TTC549 (cell line): ENCODE data around the gene ENTREP1.
"Not testable (repeated sequence)": the region's sequence is repeated elsewhere in the genome, so short reads cannot be mapped to it uniquely, and the experiment has no call there.

ENCODE experiments used
- FAIRE-seq: peaks from 2 replicates; lab custom pipeline; 2012; peaks lifted over from hg19 to GRCh38; lab: Jason Lieb, UNC

The ENTREP1 gene

GRCh38 chr9:69371001-69371400 lies 46.0 kb downstream of the ENTREP1 start:
- FAIRE-seq: no peak

DNA sequence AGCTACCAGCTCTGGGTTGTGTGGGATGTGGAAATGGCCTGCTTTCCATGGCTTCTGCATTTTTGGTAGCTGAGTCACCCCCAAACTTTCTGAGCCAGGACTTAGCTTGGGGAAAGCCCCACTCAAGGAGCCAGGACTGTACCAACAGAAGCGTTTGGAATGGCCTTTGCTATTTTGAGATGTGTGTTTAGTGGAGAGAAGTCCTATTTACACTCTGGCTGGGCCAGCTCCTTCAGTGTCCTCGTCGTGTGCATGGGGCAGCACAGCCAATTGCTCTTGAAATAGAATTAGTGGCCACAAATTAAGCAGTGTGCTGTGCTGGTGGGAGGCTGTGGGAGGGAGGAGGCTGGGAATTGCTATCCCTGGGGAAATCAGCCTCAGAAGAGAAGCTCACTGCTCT lies 51.6 kb downstream of the ENTREP1 start:
- FAIRE-seq: no peak

DNA sequence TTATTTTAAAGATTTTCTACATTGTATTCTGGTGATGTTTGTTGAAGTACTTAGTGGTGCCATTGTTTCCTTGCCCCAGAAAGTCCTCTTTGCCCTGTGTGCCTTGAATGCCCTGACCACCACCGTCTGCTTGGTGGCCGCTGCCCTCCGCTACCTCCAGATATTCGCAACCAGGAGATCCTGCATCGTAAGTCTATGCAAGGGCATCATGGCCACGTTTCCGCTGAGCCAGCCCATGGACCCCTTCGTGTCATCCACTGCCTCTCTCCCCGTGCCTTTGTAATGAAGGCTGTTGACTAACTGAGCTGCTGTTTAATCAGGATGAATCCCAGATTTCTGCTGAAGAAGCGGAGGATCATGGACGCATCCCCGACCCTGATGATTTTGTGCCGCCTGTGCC lies 52.3 kb downstream of the ENTREP1 start:
- FAIRE-seq: no peak

GRCh38 chr9:69377981-69378380 lies 53.0 kb downstream of the ENTREP1 start:
- FAIRE-seq: no peak

- no peak for FAIRE-seq
These were observed 54.4 kb downstream of the ENTREP1 start for GRCh38 chr9:69379270-69379982.

GRCh38 chr9:69380301-69380700 lies 55.3 kb downstream of the ENTREP1 start:
- no peak for FAIRE-seq

GRCh38 chr9:69380811-69381210 lies 55.8 kb downstream of the ENTREP1 start:
- no peak for FAIRE-seq

GRCh38 chr9:69382135-69382534 lies 57.1 kb downstream of the ENTREP1 start:
- FAIRE-seq: no peak

- FAIRE-seq: no peak
These were observed 60.6 kb downstream of the ENTREP1 start for GRCh38 chr9:69385581-69386033.

GRCh38 chr9:69386651-69387050 lies 61.6 kb downstream of the ENTREP1 start:
- FAIRE-seq: no peak

GRCh38 chr9:69388596-69388995 lies 63.6 kb downstream of the ENTREP1 start:
- FAIRE-seq: no peak

DNA sequence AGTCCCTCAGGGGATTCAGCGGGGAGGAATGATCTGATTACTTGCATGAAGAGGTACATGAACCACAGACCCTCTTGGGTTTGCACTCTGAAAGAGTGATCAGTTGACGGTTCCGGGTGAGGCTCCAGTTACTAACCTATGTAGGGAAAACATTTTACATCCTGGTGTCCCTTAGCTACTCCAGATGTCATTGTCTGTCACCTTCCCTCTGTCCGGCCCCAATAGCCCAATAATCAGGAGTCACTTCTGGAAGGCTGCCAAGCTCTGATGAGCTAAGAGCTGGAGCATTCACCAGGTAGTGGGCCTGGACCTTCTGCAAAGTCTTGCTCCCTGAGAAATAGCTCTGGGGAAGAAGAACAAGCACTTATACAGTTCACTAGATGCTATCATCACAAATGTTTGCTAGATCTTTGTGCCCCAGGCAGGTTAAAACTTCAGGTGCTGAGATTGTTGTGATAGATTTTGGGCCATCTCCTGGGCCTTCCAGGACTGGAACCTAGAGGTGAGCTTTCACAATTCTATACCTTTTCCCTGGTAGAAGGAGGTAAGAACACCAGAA lies 64.5 kb downstream of the ENTREP1 start:
- FAIRE-seq: no peak

DNA sequence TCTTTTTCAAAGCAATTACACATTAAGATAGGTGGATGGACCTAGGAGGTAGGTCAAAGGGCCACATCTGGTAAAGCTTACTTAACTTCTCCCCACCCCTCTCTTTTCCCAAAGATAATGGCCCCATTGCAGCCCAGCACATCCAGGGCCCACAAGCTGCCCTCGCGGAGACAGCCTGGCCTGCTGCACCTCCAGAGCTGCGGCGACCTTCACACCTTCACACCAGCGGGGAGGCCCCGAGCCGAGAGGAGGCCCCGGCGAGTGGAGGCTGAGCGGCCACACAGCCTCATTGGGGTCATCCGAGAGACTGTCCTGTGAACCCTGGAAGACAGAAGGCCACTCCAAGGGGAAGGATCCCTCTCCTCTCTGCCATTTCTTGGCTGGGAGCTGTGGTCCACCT lies 66.5 kb downstream of the ENTREP1 start:
- no peak for FAIRE-seq

DNA sequence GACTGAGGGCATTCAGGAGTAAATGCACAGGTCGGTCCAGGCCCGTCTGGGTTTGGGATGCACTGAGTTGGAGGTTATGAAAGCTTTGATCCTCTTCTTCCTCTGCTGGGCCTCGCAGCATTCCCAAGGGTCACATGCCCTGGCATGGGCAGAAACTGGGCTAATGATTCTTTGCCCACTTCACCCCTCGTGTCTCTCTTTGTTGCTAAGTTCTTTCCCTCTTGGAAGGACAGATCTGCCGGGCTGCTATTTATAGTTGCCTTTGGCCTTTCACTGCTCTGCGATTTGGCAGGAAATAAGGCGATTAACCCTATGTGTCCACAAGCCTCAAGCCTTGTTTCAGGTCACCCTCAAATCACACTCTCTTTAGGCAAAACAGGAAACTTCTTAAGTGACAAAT lies 66.9 kb downstream of the ENTREP1 start:
- FAIRE-seq: no peak

DNA sequence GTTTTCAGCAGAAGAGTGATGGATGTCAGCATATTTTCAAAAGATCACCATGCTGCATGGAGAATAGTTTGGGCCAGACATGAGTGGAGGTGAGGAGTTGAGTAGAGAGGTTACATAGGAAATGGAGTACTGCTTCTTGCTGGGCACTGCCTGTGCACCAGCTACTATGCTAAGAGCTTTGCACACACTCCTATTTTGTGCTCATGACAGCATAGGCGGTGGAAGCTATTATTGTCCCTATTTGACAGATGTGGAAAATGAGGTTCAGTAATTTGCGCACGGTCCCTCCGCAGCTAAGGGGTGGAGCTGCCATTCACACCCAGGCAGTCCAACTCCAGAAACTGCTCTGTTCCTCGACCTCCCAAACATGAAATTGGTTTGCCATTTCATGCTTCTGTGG lies 67.8 kb downstream of the ENTREP1 start:
- FAIRE-seq: no peak

DNA sequence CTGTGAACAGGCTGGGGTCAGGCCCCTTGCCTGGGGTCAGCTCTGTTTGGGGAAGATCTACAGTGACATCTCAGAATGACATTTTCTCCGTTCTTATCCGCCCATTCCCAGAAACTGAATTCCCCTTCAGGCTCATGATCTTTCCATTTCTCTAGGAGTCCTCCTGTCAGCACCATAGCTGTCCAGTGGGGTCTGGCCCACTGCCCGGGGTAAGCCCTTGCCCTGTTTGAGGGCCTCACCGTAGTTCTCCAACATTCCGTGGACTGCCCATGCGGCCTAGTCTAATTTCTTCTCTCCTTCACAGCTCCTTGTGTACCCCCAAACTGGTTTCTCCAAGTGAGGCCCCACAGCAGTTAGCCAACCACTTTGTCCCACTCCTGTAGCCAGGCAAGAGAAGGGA lies 68.4 kb downstream of the ENTREP1 start:
- no peak for FAIRE-seq

DNA sequence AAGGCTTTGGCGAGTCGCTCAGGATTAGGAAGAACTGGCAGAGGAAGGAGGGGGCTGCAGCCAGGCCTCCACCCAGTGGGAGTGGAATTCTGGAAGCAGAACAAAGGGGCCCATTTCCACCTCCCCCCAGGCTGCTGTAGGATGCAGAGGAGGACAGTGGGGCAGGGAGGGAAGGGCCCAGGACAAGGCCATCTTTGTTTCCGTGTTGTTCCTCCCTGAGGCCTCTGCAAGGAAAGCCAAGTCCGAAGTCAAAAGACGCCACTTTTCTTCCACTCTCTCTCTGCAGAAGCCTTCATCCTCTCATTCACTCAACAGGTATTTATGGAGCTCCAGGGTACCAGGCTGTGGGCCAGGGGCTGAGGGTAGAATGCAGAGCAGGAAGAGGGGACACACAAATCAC lies 70.7 kb downstream of the ENTREP1 start:
- FAIRE-seq: no peak

- FAIRE-seq: no peak
These were observed 71.7 kb downstream of the ENTREP1 start for GRCh38 chr9:69396759-69397158.

- FAIRE-seq: no peak
These were observed 72.6 kb downstream of the ENTREP1 start for GRCh38 chr9:69397384-69398214.

- FAIRE-seq: no peak
These were observed 75.5 kb downstream of the ENTREP1 start for GRCh38 chr9:69400470-69400869.

DNA sequence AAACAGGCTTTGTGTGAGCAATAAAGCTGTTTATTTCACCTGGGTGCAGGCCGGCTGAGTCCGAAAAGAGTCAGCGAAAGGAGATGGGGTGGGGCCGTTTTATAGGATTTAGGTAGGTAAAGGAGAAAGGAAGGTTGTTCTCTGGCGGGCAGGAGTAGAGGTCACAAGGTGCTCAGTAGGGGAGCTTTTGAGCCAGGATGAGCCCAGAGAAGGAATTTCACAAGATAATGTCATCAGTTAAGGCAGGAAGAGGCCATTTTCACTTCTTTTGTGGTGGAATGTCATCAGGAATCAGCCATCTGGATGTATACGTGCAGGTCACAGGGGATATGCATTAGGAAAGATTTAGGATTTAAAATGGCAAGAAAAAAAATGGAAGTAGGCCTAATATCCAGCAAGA lies 84.9 kb downstream of the ENTREP1 start:
- not testable (repeated sequence) for FAIRE-seq

DNA sequence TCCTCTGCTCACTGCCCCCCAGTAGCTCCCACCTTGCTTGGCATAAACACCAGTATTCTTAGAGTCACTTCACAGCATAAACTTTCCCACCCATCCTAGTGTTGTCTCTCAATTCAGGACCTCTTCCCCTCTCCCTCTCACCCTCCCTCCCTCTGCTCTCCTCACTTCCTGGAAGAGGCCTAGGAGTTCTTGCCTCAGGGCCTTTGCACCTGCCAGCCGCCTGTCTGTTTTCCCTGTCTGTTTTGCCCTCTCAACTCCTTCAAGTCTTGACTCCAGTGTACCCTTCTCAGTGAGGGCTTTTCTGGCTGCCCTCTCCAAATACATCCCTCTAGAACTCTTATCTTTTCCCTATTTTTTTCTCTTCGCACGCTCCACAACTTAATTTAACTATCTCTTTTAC lies 86.2 kb downstream of the ENTREP1 start:
- FAIRE-seq: no peak
